Pancreas (tissue), 10 donors: Measurements from ENCODE around the gene TTLL8. TPM values are rescaled to one million over a fixed set of nuclear protein-coding genes. Genes with fewer than 3 reads are reported as not detected.

Source experiments
- ATAC-seq, 4 donors: fragments of 200-7000 bp; cut with Tn5 transposase; one replicate each; pipeline versions ENCODE4 v1.8.0 to v1.9.1; 2020; ENCODE audit warnings: mild to moderate bottlenecking in 4 of 4, moderate library complexity in 4 of 4
- DNase-seq, 6 donors: peaks; one replicate each; pipeline ENCODE4 v3.0.0-alpha.2; 2020
- FAIRE-seq: peaks from 2 replicates; lab custom pipeline; 2012; peaks lifted over from hg19 to GRCh38; lab: Jason Lieb, UNC
- H3K27ac ChIP-seq, 4 donors: fragments of 200-600 bp; sonication (generic); 1 replicate in 3 of 4; 2 replicates in 1 of 4; pipeline versions ENCODE4 v1.5.0 to v1.8.0; 2020
- H3K27me3 ChIP-seq, 4 donors: fragments of 200-600 bp; one replicate each; pipeline ENCODE4 v1.8.0; 2021
- H3K36me3 ChIP-seq, 3 donors: fragments of 200-600 bp; sonication (generic) in 1 of 3; one replicate each; pipeline versions ENCODE4 v1.5.0 to v1.8.0; 2020 to 2021
- H3K4me1 ChIP-seq, 3 donors: fragments of 200-600 bp; one replicate each; pipeline ENCODE4 v1.8.0; 2021
- H3K4me3 ChIP-seq, 4 donors: fragments of 200-600 bp; sonication (generic) in 2 of 4; one replicate each; pipeline versions ENCODE4 v1.5.0 to v1.8.0; 2020 to 2021
- H3K9me3 ChIP-seq, 4 donors: fragments of 200-600 bp; one replicate each; pipeline ENCODE4 v1.8.0; 2021
- CTCF ChIP-seq, 4 donors: fragments of 200-600 bp; sonication (generic) in 3 of 4; IDR thresholded peaks; one replicate each; pipeline versions ENCODE4 v1.5.0 to v1.8.0; 2021; ENCODE audit warnings: antibody characterized with exemption in 4 of 4
- WGBS, 2 donors: extraction: QIAGEN DNeasy Blood & Tissue Kit; methylation state at CpG; one replicate each; pipeline ENCODE4 v1.1.7; 2013; 5-methylcytosine and 5-hydroxymethylcytosine counted together
- intact Hi-C, 3 donors: fragments of 100-400 bp; cut with DNase I; formaldehyde crosslinking; loops; one replicate each; pipeline versions ENCODE4 v1.11.1 to v1.14.2; 2022
- polyA plus RNA-seq, 2 donors: library from polyadenylated mRNA; stranded (reverse); fragments of 200-250 nt; gene quantifications; one replicate each; pipeline ENCODE4 v1.2.3, GENCODE V29; 2013
- total RNA-seq, 6 donors: library from RNA; stranded (reverse); fragmentation: NEBNext Ultra II Directional in 4 of 6; extraction: Animal tissue kit (Norgen Biotek cat#: 25700) in 4 of 6; gene quantifications; one replicate each; pipeline versions ENCODE4 v1.2.1 to v1.2.4, GENCODE V29; 2021 to 2023
- donor health status: healthy with polysubstance abuse.
- donor health status: DM: no; HTN: no; CAD: no; lungs with moderate emphysema.
- donor health status: DM: no; HTN: no; CAD: no.
- donor health status: control.
- donor health status: control.
- donor health status: Bipolar disorder and iron deficiency.
- donor health status: DM: yes; HTN: yes; CAD: no.
- donor health status: DM: no; HTN: no; CAD: no.
- donor health status: DM: no; HTN: no; CAD: no.
- donor health status: DM: yes; HTN: yes; CAD: no.

Gene TTLL8
- total and polyA plus RNA-seq, 8 donors, result not detected

GRCh38 chr22:50057278-50058060, 629 bp downstream of the TTLL8 start:
- H3K36me3 ChIP-seq, result no peaks in the 10 kb centered on the region
- H3K27me3 ChIP-seq, result peaks cover 0 to 7% (median 0%) of the 10 kb centered on the region in 4 donors
- no peak overlapping the region for H3K27ac ChIP-seq
- peak in 1 of 6 donors; percentile 39 for DNase-seq
- intact Hi-C loops, result no loop called here
- WGBS, 2 donors, result 70 to 77% methylated on average over 11 to 14 of the region's 14 CpGs
- FAIRE-seq, result no peak
- no peak overlapping the region for H3K4me3 ChIP-seq
- H3K9me3 ChIP-seq, result no peaks in the 10 kb centered on the region
- no peak for TF ChIP-seq CTCF (IDR thresholded peaks at IDR 0.05)
- ATAC-seq, result no peak
- H3K4me1 ChIP-seq, result no peaks in the 10 kb centered on the region

GRCh38 chr22:50056214-50056972, 1.7 kb downstream of the TTLL8 start:
- Histone ChIP-seq H3K4me3 (no peak overlapping the region), H3K36me3 (no peaks in the 10 kb centered on the region), H3K9me3 (no peaks in the 10 kb centered on the region), H3K27me3 (peaks cover 0 to 7% (median 0%) of the 10 kb centered on the region in 4 donors), H3K4me1 (no peaks in the 10 kb centered on the region), H3K27ac (no peak overlapping the region)
- DNase-seq, result peak in 1 of 6 donors; percentile 36
- WGBS, 2 donors, result 80 to 89% methylated on average over 34 of the region's 34 CpGs
- TF ChIP-seq CTCF (IDR thresholded peaks at IDR 0.05), result no peak
- intact Hi-C loops, result no loop called here
- no peak for ATAC-seq
- FAIRE-seq, result no peak

- Histone ChIP-seq H3K4me3 (no peak overlapping the region), H3K9me3 (no peaks in the 10 kb centered on the region), H3K36me3 (no peaks in the 10 kb centered on the region), H3K27me3 (no peaks in the 10 kb centered on the region), H3K27ac (no peak overlapping the region), H3K4me1 (no peaks in the 10 kb centered on the region)
- FAIRE-seq (no peak), ATAC-seq (no peak), DNase-seq (no peak)
- intact Hi-C loops, result no loop called here
- no peak for TF ChIP-seq CTCF (IDR thresholded peaks at IDR 0.05)
- WGBS, 2 donors, result 85 to 92% methylated on average over 18 of the region's 18 CpGs
Observed at GRCh38 chr22:50053861-50054260, 4.2 kb downstream of the TTLL8 start.

- no peaks in the 10 kb centered on the region for H3K36me3 ChIP-seq
- DNase-seq (no peak), FAIRE-seq (no peak), ATAC-seq (no peak)
- no peaks in the 10 kb centered on the region for H3K9me3 ChIP-seq
- no peak overlapping the region for H3K4me3 ChIP-seq
- WGBS, 2 donors, result 74 to 81% methylated on average over 18 of the region's 18 CpGs
- H3K4me1 ChIP-seq, result no peaks in the 10 kb centered on the region
- TF ChIP-seq CTCF (IDR thresholded peaks at IDR 0.05), result no peak
- H3K27ac ChIP-seq, result no peak overlapping the region
- no peaks in the 10 kb centered on the region for H3K27me3 ChIP-seq
- intact Hi-C loops, result no loop called here
Observed at GRCh38 chr22:50051930-50052329, 6.2 kb downstream of the TTLL8 start.
